Neuron (in vitro differentiated cells): ENCODE data around the gene TTLL9.

ENCODE experiments used
- H2AFZ ChIP-seq: one replicate; pipeline ENCODE4 v1.6.1; 2013; ENCODE audit warnings: low read depth, mild to moderate bottlenecking, inconsistent platforms, low read length, moderate library complexity
- H3K27me3 ChIP-seq: one replicate; pipeline ENCODE4 v1.6.1; 2013; ENCODE audit warnings: low read length; ENCODE audit not compliant: insufficient read depth
- H3K36me3 ChIP-seq: one replicate; pipeline ENCODE4 v1.6.1; 2013; ENCODE audit warnings: low read length; ENCODE audit not compliant: insufficient read depth
- H3K4me1 ChIP-seq: one replicate; pipeline ENCODE4 v1.6.1; 2013; ENCODE audit warnings: low read length; ENCODE audit not compliant: insufficient read depth
- H3K4me3 ChIP-seq: 2 replicates; pipeline ENCODE4 v1.5.1; 2013; ENCODE audit warnings: mild to moderate bottlenecking, low read length, moderate library complexity
- H3K9me3 ChIP-seq: one replicate; pipeline ENCODE4 v1.6.1; 2013; ENCODE audit warnings: low read length

Gene TTLL9

DNA sequence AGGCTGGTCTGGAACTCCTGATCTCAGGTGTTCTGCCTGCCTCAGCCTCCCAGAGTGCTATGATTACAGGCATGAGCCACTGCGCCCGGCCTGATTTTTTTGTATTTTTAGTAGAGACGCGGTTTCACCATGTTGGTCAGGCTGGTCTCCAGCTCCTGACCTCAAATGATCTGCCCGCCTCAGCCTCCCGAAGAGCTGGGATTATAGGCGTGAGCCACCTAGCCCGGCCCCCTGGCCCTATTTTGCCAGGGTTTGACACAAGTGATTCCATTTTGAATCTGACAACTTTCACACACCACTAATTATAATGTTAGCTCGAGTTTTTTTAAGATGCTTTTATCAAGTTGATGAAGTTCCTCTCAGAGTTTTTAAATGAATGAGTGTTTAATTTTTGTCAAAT, 25.6 kb downstream of the TTLL9 start:
- Histone ChIP-seq H3K36me3 (no peaks in the 10 kb centered on the region), H3K27me3 (no peaks in the 10 kb centered on the region), H2AFZ (no peak overlapping the region), H3K4me3 (no peak overlapping the region), H3K4me1 (no peaks in the 10 kb centered on the region), H3K9me3 (no peaks in the 10 kb centered on the region)

DNA sequence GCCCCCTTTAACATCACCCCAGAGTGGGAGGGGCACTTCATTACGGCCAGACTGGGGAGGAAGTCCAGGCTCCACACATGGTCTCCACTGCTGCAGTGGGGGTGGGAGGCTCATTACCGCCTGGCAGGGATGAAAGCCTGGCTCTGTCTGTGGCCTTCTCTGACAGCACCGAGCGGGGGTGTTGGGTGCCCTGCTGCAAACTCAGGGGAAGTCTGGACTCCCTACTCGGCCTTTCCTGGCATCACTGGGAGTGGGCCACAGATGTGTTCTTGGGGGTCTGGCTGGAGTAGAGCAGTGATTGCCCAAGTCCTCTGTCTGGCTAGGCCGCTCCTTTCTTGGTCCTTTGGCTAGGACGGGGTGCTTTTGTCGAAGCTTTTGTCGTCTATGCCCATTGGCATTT, 27.1 kb downstream of the TTLL9 start:
- no peaks in the 10 kb centered on the region for H3K27me3 ChIP-seq
- no peak overlapping the region for H2AFZ ChIP-seq
- H3K4me3 ChIP-seq: no peak overlapping the region
- no peaks in the 10 kb centered on the region for H3K9me3 ChIP-seq
- no peaks in the 10 kb centered on the region for H3K36me3 ChIP-seq
- H3K4me1 ChIP-seq: no peaks in the 10 kb centered on the region

DNA sequence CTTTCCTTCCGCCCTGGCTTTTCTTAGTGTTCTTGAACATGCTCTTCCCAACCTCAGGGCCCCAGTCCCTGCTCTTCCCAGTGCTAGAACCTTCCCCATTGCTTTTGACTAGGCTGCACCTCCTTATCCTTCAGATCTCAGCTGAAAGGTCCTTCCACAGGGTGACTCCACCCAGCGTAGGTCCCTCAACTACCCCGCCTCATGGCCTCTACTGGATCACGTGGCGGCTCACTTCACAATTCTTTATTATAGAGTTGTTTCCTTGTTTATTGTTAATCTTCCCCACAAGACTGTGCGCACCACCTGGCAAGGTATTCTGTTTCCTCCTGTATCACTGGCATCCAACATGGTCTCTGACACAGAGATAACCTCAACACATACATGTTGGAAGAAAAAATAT, 31.2 kb downstream of the TTLL9 start:
- Histone ChIP-seq H2AFZ (no peak overlapping the region), H3K4me1 (no peaks in the 10 kb centered on the region), H3K4me3 (no peak overlapping the region), H3K27me3 (no peaks in the 10 kb centered on the region), H3K36me3 (no peaks in the 10 kb centered on the region), H3K9me3 (no peaks in the 10 kb centered on the region)

DNA sequence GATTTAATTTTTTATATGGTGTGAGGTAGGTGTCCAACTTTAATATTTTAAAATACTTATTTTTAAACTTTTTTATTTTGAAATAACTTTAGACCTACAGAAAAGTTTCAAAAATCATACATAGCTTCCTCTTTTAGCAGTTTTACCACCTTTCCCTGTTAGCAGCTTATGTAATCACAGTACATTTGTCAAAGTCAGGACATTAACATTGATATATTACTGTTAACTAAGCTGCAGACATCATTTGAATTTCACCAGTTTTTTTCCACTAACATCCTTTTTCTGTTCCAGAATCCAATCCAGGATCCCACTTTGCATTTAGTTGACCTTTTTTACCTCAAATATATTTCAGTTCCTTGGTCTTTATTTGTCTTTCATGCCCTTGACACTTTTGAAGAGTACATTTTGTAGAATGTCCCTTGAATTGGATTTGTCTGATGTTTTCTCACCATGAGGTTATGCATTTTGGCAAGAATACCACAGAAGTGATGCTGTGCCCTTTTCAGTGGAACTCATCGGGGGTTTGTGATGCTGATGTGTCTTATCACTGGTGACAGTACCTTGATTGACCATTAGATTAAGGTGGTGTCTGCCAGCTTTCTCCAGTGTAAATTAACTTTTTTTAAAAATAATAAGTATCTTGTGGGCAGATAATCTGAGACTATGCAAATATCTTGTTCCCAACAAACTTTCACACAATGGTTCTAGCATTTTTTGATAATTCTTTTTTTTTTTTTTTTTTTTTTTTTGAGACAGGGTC, 33.4 kb downstream of the TTLL9 start:
- H3K4me3 ChIP-seq: no peak overlapping the region
- H3K9me3 ChIP-seq: no peaks in the 10 kb centered on the region
- H3K36me3 ChIP-seq: no peaks in the 10 kb centered on the region
- no peaks in the 10 kb centered on the region for H3K4me1 ChIP-seq
- H2AFZ ChIP-seq: no peak overlapping the region
- no peaks in the 10 kb centered on the region for H3K27me3 ChIP-seq

DNA sequence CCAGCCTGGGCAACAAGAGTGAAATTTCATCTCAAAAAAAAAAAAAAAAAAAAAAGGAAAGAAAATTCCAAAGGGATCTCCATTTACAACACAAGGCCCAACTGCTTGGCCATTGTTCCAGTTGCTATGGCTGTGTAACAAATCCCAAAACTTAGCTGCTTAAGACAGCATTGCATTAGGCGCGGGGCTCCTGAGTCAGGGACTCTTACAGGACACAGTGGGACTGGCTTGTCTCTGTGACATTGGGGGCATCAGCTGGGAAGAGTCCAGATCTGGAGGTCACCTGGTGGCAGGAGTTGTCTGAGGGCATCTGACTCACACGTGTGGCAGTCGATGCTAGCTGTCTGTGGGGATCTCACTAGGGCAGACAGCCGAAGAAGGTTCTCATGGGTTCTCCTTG, 35.6 kb downstream of the TTLL9 start:
- H3K4me1 ChIP-seq: no peaks in the 10 kb centered on the region
- H3K36me3 ChIP-seq: no peaks in the 10 kb centered on the region
- H3K9me3 ChIP-seq: no peaks in the 10 kb centered on the region
- no peaks in the 10 kb centered on the region for H3K27me3 ChIP-seq
- no peak overlapping the region for H2AFZ ChIP-seq
- no peak overlapping the region for H3K4me3 ChIP-seq

DNA sequence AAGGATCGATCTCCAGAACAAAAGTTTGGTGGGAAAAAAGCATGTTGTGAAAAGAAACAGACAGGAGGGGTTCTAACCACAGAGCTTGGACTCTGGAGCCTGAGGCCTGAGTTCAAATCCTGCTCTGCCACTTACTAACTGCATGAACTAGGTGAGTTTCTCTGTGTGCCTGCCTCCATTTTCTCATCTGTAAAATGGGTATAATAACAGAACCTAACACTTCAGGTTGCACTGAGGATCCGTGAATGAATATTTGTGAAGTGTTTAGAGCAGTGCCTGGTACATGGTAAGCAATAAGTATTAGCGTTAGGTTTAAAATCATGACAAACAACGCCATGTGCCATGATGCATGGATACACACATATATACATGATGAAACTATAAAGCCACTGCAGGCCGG, 36.6 kb downstream of the TTLL9 start:
- no peak overlapping the region for H2AFZ ChIP-seq
- H3K9me3 ChIP-seq: no peaks in the 10 kb centered on the region
- peaks cover 3% of the 10 kb centered on the region for H3K4me1 ChIP-seq
- H3K27me3 ChIP-seq: no peaks in the 10 kb centered on the region
- no peak overlapping the region for H3K4me3 ChIP-seq
- H3K36me3 ChIP-seq: no peaks in the 10 kb centered on the region

DNA sequence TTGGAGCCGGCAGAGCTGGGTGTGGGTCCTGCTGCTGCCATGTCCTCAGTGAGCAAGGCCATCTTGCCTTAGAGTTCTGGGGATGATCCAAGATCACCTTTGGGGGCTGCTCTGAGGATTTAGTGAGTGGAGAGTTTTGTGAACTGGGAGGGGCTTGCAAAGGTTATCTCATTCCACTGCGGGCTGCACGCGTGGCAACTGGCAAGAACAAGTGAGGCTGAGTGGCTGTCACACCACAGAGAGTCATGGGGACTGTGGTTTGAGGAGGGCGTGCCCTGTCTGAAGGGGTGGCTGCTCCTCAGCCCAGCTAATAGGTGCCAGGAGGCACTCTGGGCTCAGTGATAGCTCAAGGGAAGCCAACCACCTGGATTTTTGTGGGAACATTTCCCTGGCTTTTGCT, 37.6 kb downstream of the TTLL9 start:
- no peaks in the 10 kb centered on the region for H3K36me3 ChIP-seq
- H3K4me1 ChIP-seq: peaks cover 3% of the 10 kb centered on the region
- no peak overlapping the region for H2AFZ ChIP-seq
- no peak overlapping the region for H3K4me3 ChIP-seq
- H3K9me3 ChIP-seq: no peaks in the 10 kb centered on the region
- H3K27me3 ChIP-seq: no peaks in the 10 kb centered on the region

DNA sequence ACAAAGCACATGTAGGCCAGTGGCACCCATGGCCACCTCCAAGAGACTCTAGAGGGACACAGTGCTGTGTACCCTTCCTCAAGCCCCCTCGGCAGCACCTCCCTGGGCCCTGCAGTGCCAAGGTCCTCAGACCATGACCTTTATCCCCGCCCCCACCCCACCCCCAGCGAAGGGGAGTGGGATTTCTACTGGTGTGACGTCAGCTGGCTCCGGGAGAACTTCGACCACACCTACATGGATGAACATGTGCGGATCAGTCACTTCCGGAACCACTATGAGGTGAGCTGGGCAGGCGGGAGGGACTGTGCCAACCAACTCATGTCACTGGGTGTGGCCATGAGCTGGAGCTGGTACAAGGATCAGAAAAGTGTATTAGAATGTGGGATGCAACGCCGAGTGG, 38.0 kb downstream of the TTLL9 start:
- no peaks in the 10 kb centered on the region for H3K36me3 ChIP-seq

DNA sequence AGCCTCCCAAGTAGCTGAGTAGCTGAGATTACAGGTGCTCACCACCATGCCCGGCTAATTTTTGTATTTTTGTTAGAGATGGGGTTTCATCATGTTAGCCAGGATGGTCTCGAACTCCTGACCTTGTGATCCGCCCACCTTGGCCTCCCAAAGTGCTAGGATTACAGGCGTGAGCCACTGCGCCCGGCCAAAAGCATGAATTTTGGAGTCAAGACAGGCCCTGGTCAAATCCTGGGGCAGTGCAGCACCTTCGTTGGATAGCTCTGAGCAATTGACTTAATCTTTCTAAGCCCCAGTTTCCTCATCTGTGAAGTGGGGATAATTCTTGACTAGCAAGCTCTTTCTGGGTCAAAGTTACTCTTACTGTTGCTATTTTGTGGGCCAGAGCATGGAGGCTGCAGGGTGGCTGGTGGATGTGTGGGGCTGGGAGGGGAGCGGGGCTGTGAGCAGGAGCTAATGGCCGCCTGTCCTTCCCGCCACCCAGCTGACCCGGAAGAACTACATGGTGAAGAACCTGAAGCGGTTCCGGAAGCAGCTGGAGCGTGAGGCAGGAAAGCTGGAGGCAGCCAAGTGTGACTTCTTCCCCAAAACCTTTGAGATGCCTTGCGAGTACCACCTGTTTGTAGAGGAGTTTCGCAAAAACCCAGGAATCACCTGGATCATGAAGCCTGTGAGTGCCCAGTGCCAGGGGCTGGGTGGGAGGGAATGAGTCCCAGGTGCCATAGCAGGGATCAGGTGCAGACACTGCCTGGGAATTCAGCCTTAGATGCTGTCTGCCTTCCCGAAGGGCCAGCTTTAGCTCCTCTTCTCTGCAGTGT, 39.0 kb downstream of the TTLL9 start:
- Histone ChIP-seq H2AFZ (no peak overlapping the region), H3K4me3 (no peak overlapping the region), H3K27me3 (no peaks in the 10 kb centered on the region)

More for the DNA sequence above, 38.0 kb downstream of the TTLL9 start:
- Histone ChIP-seq H3K4me3 (no peak overlapping the region), H3K27me3 (no peaks in the 10 kb centered on the region), H3K9me3 (no peaks in the 10 kb centered on the region), H3K4me1 (peaks cover 3% of the 10 kb centered on the region), H2AFZ (no peak overlapping the region)

DNA sequence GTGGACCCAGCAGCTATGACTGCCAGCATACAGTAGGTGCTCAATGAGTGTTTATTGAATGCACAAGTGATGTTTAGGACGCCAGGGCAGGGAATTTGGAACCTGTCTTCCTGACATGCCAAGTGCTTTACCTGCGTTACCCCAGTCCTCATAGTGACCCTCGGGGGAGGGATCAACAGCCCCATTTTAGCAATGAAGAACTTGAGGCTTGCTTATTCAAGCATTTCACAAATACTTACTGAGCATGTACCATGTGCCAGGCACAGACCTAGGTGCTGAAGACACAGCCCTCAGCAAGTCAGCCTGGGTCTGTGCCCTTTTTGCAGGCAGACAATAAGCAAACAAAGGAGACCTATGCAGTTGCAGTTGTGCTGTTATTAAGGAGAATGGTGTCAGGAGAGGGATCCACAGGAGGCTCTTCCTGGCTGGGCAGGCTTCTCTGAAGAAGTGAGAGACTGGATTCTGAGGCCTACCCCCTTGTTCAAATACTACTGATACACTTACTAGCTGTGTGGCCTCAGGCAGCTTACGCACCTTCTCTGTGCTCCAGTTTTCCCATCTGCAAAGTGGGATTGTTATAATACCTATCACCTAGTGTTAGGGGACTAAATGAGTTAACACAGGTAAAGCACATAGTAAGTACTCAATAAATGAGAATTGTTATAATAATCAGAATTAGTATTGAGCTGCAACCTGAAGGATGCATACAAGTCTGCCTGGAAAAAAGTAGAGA, 39.8 kb downstream of the TTLL9 start:
- Histone ChIP-seq H3K4me3 (no peak overlapping the region), H3K36me3 (no peaks in the 10 kb centered on the region), H2AFZ (no peak overlapping the region), H3K27me3 (no peaks in the 10 kb centered on the region), H3K9me3 (no peaks in the 10 kb centered on the region), H3K4me1 (peaks cover 3% of the 10 kb centered on the region)

More for the DNA sequence above, 39.0 kb downstream of the TTLL9 start:
- no peaks in the 10 kb centered on the region for H3K36me3 ChIP-seq
- peaks cover 3% of the 10 kb centered on the region for H3K4me1 ChIP-seq
- H3K9me3 ChIP-seq: no peaks in the 10 kb centered on the region

DNA sequence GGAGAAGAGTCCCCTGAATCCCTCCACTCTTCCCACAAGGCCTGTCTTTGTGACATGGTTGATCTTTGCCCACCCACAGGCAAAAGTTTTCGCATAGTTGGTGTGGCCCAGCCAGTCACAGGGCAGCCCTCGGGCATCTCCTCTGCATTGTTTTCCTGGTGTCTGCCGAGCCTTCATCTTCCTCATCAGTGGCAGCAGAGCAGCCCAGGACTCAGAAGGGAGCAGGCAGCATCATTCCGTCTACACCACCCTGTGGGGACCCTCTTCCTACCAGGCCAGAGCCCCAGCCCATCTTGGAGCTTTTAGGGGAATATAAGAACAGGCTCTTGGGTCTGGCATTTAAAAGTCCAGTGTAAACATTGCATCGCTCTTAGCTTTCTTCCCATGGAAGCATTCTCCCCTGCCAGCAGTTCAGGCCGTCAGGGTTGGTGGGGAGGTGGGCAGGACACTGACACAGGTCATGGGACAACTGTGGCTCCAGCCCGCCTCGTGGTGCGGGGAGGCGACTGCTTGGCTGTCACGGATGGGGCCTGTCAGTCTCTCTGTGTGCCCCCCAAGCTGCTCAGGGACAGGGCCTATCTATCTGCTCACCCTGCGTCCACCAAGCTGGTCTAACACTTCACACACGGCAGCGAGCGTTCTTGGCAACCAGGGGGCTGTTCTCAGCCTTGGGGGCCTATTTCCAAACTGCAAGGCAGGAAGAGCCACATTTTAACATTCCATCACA, 43.2 kb downstream of the TTLL9 start:
- no peak overlapping the region for H3K4me3 ChIP-seq
- H3K9me3 ChIP-seq: peaks cover 2% of the 10 kb centered on the region
- peaks cover 3% of the 10 kb centered on the region for H3K4me1 ChIP-seq
- H3K36me3 ChIP-seq: no peaks in the 10 kb centered on the region
- H2AFZ ChIP-seq: no peak overlapping the region
- H3K27me3 ChIP-seq: no peaks in the 10 kb centered on the region

DNA sequence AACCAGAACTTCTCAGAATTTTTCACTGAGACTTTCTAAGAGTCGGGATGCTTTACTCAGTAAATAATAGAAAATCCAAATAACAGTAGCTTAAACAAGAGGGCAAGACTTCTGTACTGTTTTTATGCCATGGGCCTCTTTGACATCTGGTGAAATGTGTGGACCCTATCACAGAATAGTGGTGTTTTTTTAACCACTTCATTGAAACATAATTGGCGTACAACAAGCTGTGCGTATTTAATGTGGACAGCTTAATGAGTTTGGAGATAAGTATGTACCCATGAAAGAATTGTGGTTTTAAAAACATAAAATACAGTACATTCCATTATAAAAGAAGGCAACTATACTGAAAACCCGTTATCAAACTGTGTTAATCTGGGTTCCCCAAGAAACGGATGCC, 43.7 kb downstream of the TTLL9 start:
- Histone ChIP-seq H3K9me3 (peaks cover 2% of the 10 kb centered on the region), H2AFZ (no peak overlapping the region), H3K36me3 (no peaks in the 10 kb centered on the region), H3K27me3 (no peaks in the 10 kb centered on the region), H3K4me3 (no peak overlapping the region), H3K4me1 (peaks cover 3% of the 10 kb centered on the region)
